ENCODE measurements around the gene ENG.
A peak's percentile ranks its signal among the peaks of the same experiment; 100 is the strongest.

The ENG gene

GRCh38 chr9:127773272-127773671, 81.2 kb downstream of the ENG start:
- DNase-seq (ENCODE audit: low spot score) = no peak

GRCh38 chr9:127772603-127773002, 81.9 kb downstream of the ENG start:
- DNase-seq (ENCODE audit: low spot score) = no peak

- no peak for DNase-seq (ENCODE audit: low spot score)
Observed at GRCh38 chr9:127771570-127772189, 82.8 kb downstream of the ENG start.

GRCh38 chr9:127770905-127771569, 83.4 kb downstream of the ENG start:
- peak; percentile 97 for DNase-seq (ENCODE audit: low spot score)

- DNase-seq (ENCODE audit: low spot score) = no peak
Observed at GRCh38 chr9:127770583-127770904, 83.9 kb downstream of the ENG start.

GRCh38 chr9:127769929-127770582, 84.4 kb downstream of the ENG start:
- no peak for DNase-seq (ENCODE audit: low spot score)

- no peak for DNase-seq (ENCODE audit: low spot score)
Observed at GRCh38 chr9:127769101-127769500, 85.4 kb downstream of the ENG start.

GRCh38 chr9:127768698-127769097, 85.8 kb downstream of the ENG start:
- DNase-seq (ENCODE audit: low spot score) = no peak

- no peak for DNase-seq (ENCODE audit: low spot score)
Observed at GRCh38 chr9:127767909-127768331, 86.5 kb downstream of the ENG start.

GRCh38 chr9:127767410-127767809, 87.0 kb downstream of the ENG start:
- DNase-seq (ENCODE audit: low spot score) = no peak

GRCh38 chr9:127765418-127765817, 89.0 kb downstream of the ENG start:
- no peak for DNase-seq (ENCODE audit: low spot score)
